Measurements from ENCODE around the gene S1PR1. TPM values are rescaled to one million over a fixed set of nuclear protein-coding genes. Genes with fewer than 3 reads are reported as not detected.
A peak's percentile ranks its signal among the peaks of the same experiment; 100 is the strongest.

Gene S1PR1
- total and polyA plus RNA-seq, 2 of the 13 experiments (the other 11 are each of a cell fraction or from before 2014, with no cell fraction given) = not detected

DNA sequence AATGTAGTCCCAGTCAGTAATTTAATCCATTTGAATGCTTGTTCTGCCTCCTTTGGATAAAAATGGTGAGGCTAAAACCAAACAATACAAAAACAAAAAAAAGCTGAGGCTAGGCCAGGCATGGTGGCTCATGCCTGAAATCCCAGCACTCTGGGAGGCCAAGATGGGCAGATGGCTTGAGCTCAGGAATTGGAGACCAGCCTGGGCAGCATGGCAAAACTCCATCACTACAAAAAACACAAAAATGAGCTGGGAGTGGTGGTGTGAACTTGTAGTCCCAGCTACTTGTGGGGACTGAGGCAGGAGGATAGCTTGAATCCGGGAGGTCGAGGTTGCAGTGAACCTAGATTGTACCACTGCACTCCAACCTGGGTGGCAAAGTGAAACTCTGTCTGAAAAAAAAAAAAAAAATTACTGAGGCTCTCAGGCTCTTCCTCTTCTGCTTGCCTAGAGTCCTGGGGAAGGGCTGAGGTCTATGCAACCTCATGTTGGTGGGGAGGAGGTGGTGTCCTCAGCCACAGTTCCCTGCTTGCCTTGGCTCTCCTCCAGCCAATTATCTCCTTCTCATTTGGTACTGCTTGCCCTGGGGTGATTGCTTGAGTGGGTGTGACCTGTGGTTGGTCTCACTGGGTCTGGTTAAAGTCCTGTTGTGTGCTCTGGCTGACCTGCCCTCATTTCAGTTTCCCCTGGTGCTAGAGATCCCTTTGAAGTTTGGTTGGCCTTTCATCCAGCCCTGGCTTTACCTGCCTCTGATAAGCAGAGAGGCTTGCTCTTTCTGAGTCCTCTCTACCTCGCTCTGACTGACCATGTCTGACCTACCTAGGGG lies 20.9 kb downstream of the S1PR1 start (continued):
- TF ChIP-seq HMG20B (CRISPR knock-in tag; conservative IDR thresholded peaks at IDR 0.05) = 0 out of 2 replicates have a peak, but pooled peaks have one; percentile 15
- peak; percentile 89 for TF ChIP-seq PHF21A (CRISPR knock-in tag; IDR thresholded peaks at IDR 0.05)
- 0 out of 2 replicates have a peak, but pooled peaks have one; percentile 40 for TF ChIP-seq YEATS4 (CRISPR knock-in tag; IDR thresholded peaks at IDR 0.05; ENCODE audit: borderline replicate concordance)
- no peak for TF ChIP-seq SMAD3 (CRISPR knock-in tag; IDR thresholded peaks at IDR 0.05)
- TF ChIP-seq NR3C1 (CRISPR knock-in tag; IDR thresholded peaks at IDR 0.05) = no peak
- TF ChIP-seq ZBTB38 (CRISPR knock-in tag; IDR thresholded peaks at IDR 0.05) = no peak
- TF ChIP-seq, protein P1, sequence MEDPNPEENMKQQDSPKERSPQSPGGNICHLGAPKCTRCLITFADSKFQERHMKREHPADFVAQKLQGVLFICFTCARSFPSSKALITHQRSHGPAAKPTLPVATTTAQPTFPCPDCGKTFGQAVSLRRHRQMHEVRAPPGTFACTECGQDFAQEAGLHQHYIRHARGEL (CRISPR knock-in tag; IDR thresholded peaks at IDR 0.05) = no peak
- no peak for TF ChIP-seq RBM22 (optimal IDR thresholded peaks at IDR 0.05; ENCODE audit: low read length)
- TF ChIP-seq ZNF556 (CRISPR knock-in tag; IDR thresholded peaks at IDR 0.05; ENCODE audit: borderline replicate concordance) = no peak
- TF ChIP-seq TOPORS (CRISPR knock-in tag; IDR thresholded peaks at IDR 0.05) = no peak
- TF ChIP-seq, protein P2, sequence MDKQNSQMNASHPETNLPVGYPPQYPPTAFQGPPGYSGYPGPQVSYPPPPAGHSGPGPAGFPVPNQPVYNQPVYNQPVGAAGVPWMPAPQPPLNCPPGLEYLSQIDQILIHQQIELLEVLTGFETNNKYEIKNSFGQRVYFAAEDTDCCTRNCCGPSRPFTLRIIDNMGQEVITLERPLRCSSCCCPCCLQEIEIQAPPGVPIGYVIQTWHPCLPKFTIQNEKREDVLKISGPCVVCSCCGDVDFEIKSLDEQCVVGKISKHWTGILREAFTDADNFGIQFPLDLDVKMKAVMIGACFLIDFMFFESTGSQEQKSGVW (CRISPR knock-in tag; IDR thresholded peaks at IDR 0.05; ENCODE audit: borderline replicate concordance) = no peak
- TF ChIP-seq, protein P3, sequence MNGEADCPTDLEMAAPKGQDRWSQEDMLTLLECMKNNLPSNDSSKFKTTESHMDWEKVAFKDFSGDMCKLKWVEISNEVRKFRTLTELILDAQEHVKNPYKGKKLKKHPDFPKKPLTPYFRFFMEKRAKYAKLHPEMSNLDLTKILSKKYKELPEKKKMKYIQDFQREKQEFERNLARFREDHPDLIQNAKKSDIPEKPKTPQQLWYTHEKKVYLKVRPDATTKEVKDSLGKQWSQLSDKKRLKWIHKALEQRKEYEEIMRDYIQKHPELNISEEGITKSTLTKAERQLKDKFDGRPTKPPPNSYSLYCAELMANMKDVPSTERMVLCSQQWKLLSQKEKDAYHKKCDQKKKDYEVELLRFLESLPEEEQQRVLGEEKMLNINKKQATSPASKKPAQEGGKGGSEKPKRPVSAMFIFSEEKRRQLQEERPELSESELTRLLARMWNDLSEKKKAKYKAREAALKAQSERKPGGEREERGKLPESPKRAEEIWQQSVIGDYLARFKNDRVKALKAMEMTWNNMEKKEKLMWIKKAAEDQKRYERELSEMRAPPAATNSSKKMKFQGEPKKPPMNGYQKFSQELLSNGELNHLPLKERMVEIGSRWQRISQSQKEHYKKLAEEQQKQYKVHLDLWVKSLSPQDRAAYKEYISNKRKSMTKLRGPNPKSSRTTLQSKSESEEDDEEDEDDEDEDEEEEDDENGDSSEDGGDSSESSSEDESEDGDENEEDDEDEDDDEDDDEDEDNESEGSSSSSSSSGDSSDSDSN (CRISPR knock-in tag; IDR thresholded peaks at IDR 0.05) = peak; percentile 30; the same call in 1 of the 2 replicates
- TF ChIP-seq MIXL1 (CRISPR knock-in tag; IDR thresholded peaks at IDR 0.05) = peak; percentile 75
- peak; percentile 71 for TF ChIP-seq ZNF331 (CRISPR knock-in tag; IDR thresholded peaks at IDR 0.05)
- TF ChIP-seq ZNF790 (CRISPR knock-in tag; IDR thresholded peaks at IDR 0.05; ENCODE audit: borderline replicate concordance) = no peak
- no peak for TF ChIP-seq KAT7 (CRISPR knock-in tag; IDR thresholded peaks at IDR 0.05; ENCODE audit: borderline replicate concordance)
- no peak for TF ChIP-seq ZNF891 (CRISPR knock-in tag; IDR thresholded peaks at IDR 0.05)
- TF ChIP-seq, protein P4, sequence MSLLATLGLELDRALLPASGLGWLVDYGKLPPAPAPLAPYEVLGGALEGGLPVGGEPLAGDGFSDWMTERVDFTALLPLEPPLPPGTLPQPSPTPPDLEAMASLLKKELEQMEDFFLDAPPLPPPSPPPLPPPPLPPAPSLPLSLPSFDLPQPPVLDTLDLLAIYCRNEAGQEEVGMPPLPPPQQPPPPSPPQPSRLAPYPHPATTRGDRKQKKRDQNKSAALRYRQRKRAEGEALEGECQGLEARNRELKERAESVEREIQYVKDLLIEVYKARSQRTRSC (CRISPR knock-in tag; IDR thresholded peaks at IDR 0.05; ENCODE audit: low read depth) = no peak
- no peak for TF ChIP-seq SMYD3 (CRISPR knock-in tag; IDR thresholded peaks at IDR 0.05)
- peak; percentile 74 for TF ChIP-seq HNF4G (IDR thresholded peaks at IDR 0.05; ENCODE audit: borderline replicate concordance, low read depth, low read length)
- TF ChIP-seq HNF4G (CRISPR knock-in tag; IDR thresholded peaks at IDR 0.05; ENCODE audit: borderline replicate concordance, low read depth) = no peak
- TF ChIP-seq, protein P5, sequence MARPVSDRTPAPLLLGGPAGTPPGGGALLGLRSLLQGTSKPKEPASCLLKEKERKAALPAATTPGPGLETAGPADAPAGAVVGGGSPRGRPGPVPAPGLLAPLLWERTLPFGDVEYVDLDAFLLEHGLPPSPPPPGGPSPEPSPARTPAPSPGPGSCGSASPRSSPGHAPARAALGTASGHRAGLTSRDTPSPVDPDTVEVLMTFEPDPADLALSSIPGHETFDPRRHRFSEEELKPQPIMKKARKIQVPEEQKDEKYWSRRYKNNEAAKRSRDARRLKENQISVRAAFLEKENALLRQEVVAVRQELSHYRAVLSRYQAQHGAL (CRISPR knock-in tag; IDR thresholded peaks at IDR 0.05; ENCODE audit: not compliant biosample characterization) = no peak
- no peak for TF ChIP-seq AKAP8 (CRISPR knock-in tag; IDR thresholded peaks at IDR 0.05)
